H9 (cell line): Measurements from ENCODE around the gene GNA12. TPM values are rescaled to one million over a fixed set of nuclear protein-coding genes. Genes with fewer than 3 reads are reported as not detected.

Experiments
- DNase-seq: peaks from one replicate; pipeline ENCODE4 v3.0.0-alpha.2; 2017
- H2AFZ ChIP-seq: one replicate; pipeline ENCODE4 v1.6.1; 2013; ENCODE audit warnings: mild to moderate bottlenecking, low read length, control low read depth, moderate library complexity
- H2AK5ac ChIP-seq: 2 replicates; pipeline ENCODE4 v1.6.1; 2013; ENCODE audit warnings: low read length, control low read depth, mixed read lengths; ENCODE audit not compliant: insufficient read length
- H2BK120ac ChIP-seq: one replicate; pipeline ENCODE4 v1.6.1; 2013; ENCODE audit warnings: low read depth, mild to moderate bottlenecking, low read length, control low read depth, inconsistent platforms; ENCODE audit not compliant: poor library complexity, severe bottlenecking
- H2BK12ac ChIP-seq: 2 replicates; pipeline ENCODE4 v1.6.1; 2013; ENCODE audit warnings: low read length, control low read depth, mixed read lengths, low read depth; ENCODE audit not compliant: insufficient read length
- H2BK15ac ChIP-seq: 2 replicates; pipeline ENCODE4 v1.6.1; 2013; ENCODE audit warnings: low read depth, low read length, control low read depth
- H2BK20ac ChIP-seq: one replicate; pipeline ENCODE4 v1.6.1; 2013; ENCODE audit warnings: low read depth, mild to moderate bottlenecking, low read length, control low read depth, inconsistent platforms; ENCODE audit not compliant: poor library complexity, severe bottlenecking
- H2BK5ac ChIP-seq: 2 replicates; pipeline ENCODE4 v1.6.1; 2013; ENCODE audit warnings: low read length, control low read depth, mixed read lengths; ENCODE audit not compliant: insufficient read length
- H3K14ac ChIP-seq: 2 replicates; pipeline ENCODE4 v1.6.1; 2013; ENCODE audit warnings: low read length, control low read depth; ENCODE audit not compliant: insufficient read depth
- H3K18ac ChIP-seq: 2 replicates; pipeline ENCODE4 v1.6.1; 2013; ENCODE audit warnings: low read depth, mild to moderate bottlenecking, mixed read lengths, low read length, control low read depth; ENCODE audit not compliant: insufficient read length
- H3K23ac ChIP-seq: 2 replicates; pipeline ENCODE4 v1.6.1; 2013; ENCODE audit warnings: low read length, control low read depth, mixed read lengths, low read depth; ENCODE audit not compliant: insufficient read length
- H3K23me2 ChIP-seq: 2 replicates; pipeline ENCODE4 v1.6.1; 2013; ENCODE audit warnings: low read depth, mild to moderate bottlenecking, mixed read lengths, low read length, control low read depth; ENCODE audit not compliant: insufficient read length, poor library complexity, severe bottlenecking
- H3K27ac ChIP-seq: 2 replicates; pipeline ENCODE4 v1.5.1; 2013; ENCODE audit warnings: low read length, control low read depth, mixed read lengths, low read depth; ENCODE audit not compliant: insufficient read length
- H3K27me3 ChIP-seq: 2 replicates; pipeline ENCODE4 v1.6.1; 2013; ENCODE audit warnings: low read length, control low read depth, inconsistent platforms; ENCODE audit not compliant: insufficient read depth
- H3K4ac ChIP-seq: 2 replicates; pipeline ENCODE4 v1.6.1; 2013; ENCODE audit warnings: low read depth, mild to moderate bottlenecking, control low read depth, inconsistent platforms, low read length, moderate library complexity
- H3K4me1 ChIP-seq: 2 replicates; pipeline ENCODE4 v1.6.1; 2013; ENCODE audit warnings: low read length, control low read depth, inconsistent platforms; ENCODE audit not compliant: insufficient read depth
- H3K4me2 ChIP-seq: 2 replicates; pipeline ENCODE4 v1.6.1; 2013; ENCODE audit warnings: low read length, control low read depth, mixed read lengths; ENCODE audit not compliant: insufficient read length, insufficient read depth
- H3K56ac ChIP-seq: 2 replicates; pipeline ENCODE4 v1.6.1; 2013; ENCODE audit warnings: low read depth, mild to moderate bottlenecking, mixed read lengths, low read length, control low read depth; ENCODE audit not compliant: insufficient read length
- H3K79me1 ChIP-seq: 2 replicates; pipeline ENCODE4 v1.6.1; 2013; ENCODE audit warnings: low read depth, mild to moderate bottlenecking, moderate library complexity, low read length, control low read depth, inconsistent platforms; ENCODE audit not compliant: insufficient read depth, poor library complexity, severe bottlenecking
- H3K79me2 ChIP-seq: 2 replicates; pipeline ENCODE4 v1.6.1; 2013; ENCODE audit warnings: low read length, control low read depth, inconsistent platforms; ENCODE audit not compliant: insufficient read depth
- H3K9ac ChIP-seq: 2 replicates; pipeline ENCODE4 v1.6.1; 2013; ENCODE audit warnings: low read length, control low read depth, mixed read lengths; ENCODE audit not compliant: insufficient read length; ENCODE audit errors: extremely low read depth
- H3K9me3 ChIP-seq: one replicate; pipeline ENCODE4 v1.6.1; 2013; ENCODE audit warnings: low read depth, low read length, inconsistent platforms; ENCODE audit not compliant: control insufficient read depth
- H3T11ph ChIP-seq: one replicate; pipeline ENCODE4 v1.6.1; 2013; ENCODE audit warnings: mild to moderate bottlenecking, low read length, control low read depth, inconsistent platforms
- H4K20me1 ChIP-seq: one replicate; pipeline ENCODE4 v1.6.1; 2013; ENCODE audit not compliant: control insufficient read depth, insufficient read length, insufficient read depth
- H4K5ac ChIP-seq: 2 replicates; pipeline ENCODE4 v1.6.1; 2013; ENCODE audit warnings: low read depth, mild to moderate bottlenecking, mixed read lengths, low read length, control low read depth; ENCODE audit not compliant: insufficient read length
- H4K8ac ChIP-seq: replicated peaks from 2 replicates; pipeline ENCODE4 v1.6.1; 2013; ENCODE audit warnings: low read length, control low read depth, mixed read lengths, low read depth; ENCODE audit not compliant: insufficient read length
- H4K91ac ChIP-seq: 2 replicates; pipeline ENCODE4 v1.6.1; 2013; ENCODE audit warnings: low read depth, mild to moderate bottlenecking, moderate library complexity, mixed read lengths, low read length, control low read depth; ENCODE audit not compliant: insufficient read length
- H3K27ac Mint-ChIP-seq, 3 experiments: 2 replicates in 2 of 3; 3 replicates in 1 of 3; pipeline ENCODE4 v1.8.0; 2020 to 2021; ENCODE audit warnings: mixed read lengths in 3 of 3, mild to moderate bottlenecking in 1 of 3, moderate library complexity in 1 of 3
- H3K27me3 Mint-ChIP-seq: 2 replicates; pipeline ENCODE4 v1.8.0; 2021; ENCODE audit warnings: low read depth, mild to moderate bottlenecking, moderate library complexity, mixed read lengths
- H3K36me3 Mint-ChIP-seq, 3 experiments: 2 replicates in 2 of 3; 3 replicates in 1 of 3; pipeline ENCODE4 v1.8.0; 2020 to 2021; ENCODE audit warnings: low read depth in 3 of 3, mixed read lengths in 3 of 3; ENCODE audit not compliant: insufficient read depth in 1 of 3
- H3K4me1 Mint-ChIP-seq, 2 experiments: 2 replicates each; pipeline ENCODE4 v1.8.0; 2020; ENCODE audit warnings: mixed read lengths in 2 of 2
- H3K4me3 Mint-ChIP-seq, 2 experiments: 2 replicates in 1 of 2; 3 replicates in 1 of 2; pipeline ENCODE4 v1.8.0; 2020 to 2021; ENCODE audit warnings: mild to moderate bottlenecking in 2 of 2, mixed read lengths in 2 of 2, moderate library complexity in 1 of 2
- H3K9me3 Mint-ChIP-seq, 2 experiments: 2 replicates in 1 of 2; 3 replicates in 1 of 2; pipeline ENCODE4 v1.8.0; 2020; ENCODE audit warnings: mild to moderate bottlenecking in 2 of 2, mixed read lengths in 2 of 2, moderate library complexity in 1 of 2
- WGBS: extraction: QIAGEN DNeasy Blood & Tissue Kit; methylation state at CpG from one replicate; pipeline ENCODE4 v1.1.7; 2013; ENCODE audit warnings: missing lambda C conversion rate, low lambda C conversion rate, mixed read lengths; ENCODE audit not compliant: insufficient read length; ENCODE audit errors: extremely low coverage; 5-methylcytosine and 5-hydroxymethylcytosine counted together
- total RNA-seq: library from RNA; stranded (reverse); gene quantifications from 2 replicates; pipeline ENCODE4 v1.2.1, GENCODE V29; 2021
- TF ChIP-seq, protein P1 (sequence below): fragments of 200-600 bp; sonication (generic); conservative IDR thresholded peaks from 3 replicates; pipeline ENCODE4 v1.8.0; 2021; ENCODE audit warnings: antibody characterized with exemption, mild to moderate bottlenecking

Gene GNA12
- total RNA-seq, 1 experiment from 2014 or later: 60.2 TPM

DNA sequence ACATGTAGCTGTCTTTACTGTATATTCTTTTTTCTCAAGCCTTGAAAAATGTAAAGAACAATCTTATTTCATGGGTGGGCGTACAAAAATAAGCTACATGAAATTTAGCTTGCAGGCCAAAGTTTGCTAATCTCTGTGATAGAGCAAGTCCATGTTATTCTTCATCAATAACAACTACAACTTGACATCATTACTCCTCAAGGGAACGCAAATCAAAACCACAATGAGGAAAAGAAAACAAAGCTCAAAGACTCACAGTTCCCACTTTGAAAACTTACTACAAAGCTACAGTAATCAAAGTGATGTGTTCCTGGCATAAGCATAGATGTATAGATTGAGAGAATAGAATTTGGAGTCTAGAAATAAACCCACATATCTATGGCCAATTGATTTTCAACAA lies 62.5 kb downstream of the GNA12 start:
- H2AFZ ChIP-seq: no peak overlapping the region
- H3K36me3 Mint-ChIP-seq: peaks cover 27 to 30% (median 28%) of the 10 kb centered on the region in 3 experiments; a peak in 6 of 7 replicates
- H3K27ac Mint-ChIP-seq: no peak overlapping the region
- H2AK5ac ChIP-seq: no peak overlapping the region
- H2BK12ac ChIP-seq: no peak overlapping the region
- H3K23me2 ChIP-seq: no peaks in the 10 kb centered on the region
- no peak overlapping the region for H3K27ac ChIP-seq
- H4K91ac ChIP-seq: no peak overlapping the region
- peaks cover under 1% of the 10 kb centered on the region; the same call in 1 of the 2 replicates for H3K79me2 ChIP-seq
- no peak overlapping the region for H4K5ac ChIP-seq
- H3T11ph ChIP-seq: no peak overlapping the region
- no peak overlapping the region for H3K4ac ChIP-seq
- H3K4me2 ChIP-seq: no peak overlapping the region
- no peak overlapping the region for H3K4me3 Mint-ChIP-seq
- H2BK120ac ChIP-seq: no peak overlapping the region
- no peak overlapping the region for H3K9ac ChIP-seq
- DNase-seq: no peak
- H3K14ac ChIP-seq: no peak overlapping the region
- H3K79me1 ChIP-seq: no peaks in the 10 kb centered on the region
- H3K9me3 ChIP-seq: no peaks in the 10 kb centered on the region
- H3K23ac ChIP-seq: no peak overlapping the region
- peaks cover 0 to 7% of the 10 kb centered on the region in 2 experiments; a peak in 2 of 5 replicates for H3K9me3 Mint-ChIP-seq
- no peaks in the 10 kb centered on the region for H3K27me3 Mint-ChIP-seq
- no peak overlapping the region for H2BK20ac ChIP-seq
- no peak overlapping the region for H4K8ac ChIP-seq
- no peak overlapping the region for H3K18ac ChIP-seq
- no peak overlapping the region for H3K56ac ChIP-seq
- TF ChIP-seq, protein P1, sequence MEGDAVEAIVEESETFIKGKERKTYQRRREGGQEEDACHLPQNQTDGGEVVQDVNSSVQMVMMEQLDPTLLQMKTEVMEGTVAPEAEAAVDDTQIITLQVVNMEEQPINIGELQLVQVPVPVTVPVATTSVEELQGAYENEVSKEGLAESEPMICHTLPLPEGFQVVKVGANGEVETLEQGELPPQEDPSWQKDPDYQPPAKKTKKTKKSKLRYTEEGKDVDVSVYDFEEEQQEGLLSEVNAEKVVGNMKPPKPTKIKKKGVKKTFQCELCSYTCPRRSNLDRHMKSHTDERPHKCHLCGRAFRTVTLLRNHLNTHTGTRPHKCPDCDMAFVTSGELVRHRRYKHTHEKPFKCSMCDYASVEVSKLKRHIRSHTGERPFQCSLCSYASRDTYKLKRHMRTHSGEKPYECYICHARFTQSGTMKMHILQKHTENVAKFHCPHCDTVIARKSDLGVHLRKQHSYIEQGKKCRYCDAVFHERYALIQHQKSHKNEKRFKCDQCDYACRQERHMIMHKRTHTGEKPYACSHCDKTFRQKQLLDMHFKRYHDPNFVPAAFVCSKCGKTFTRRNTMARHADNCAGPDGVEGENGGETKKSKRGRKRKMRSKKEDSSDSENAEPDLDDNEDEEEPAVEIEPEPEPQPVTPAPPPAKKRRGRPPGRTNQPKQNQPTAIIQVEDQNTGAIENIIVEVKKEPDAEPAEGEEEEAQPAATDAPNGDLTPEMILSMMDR: no peak
- H2BK15ac ChIP-seq: no peak overlapping the region
- no peaks in the 10 kb centered on the region for H4K20me1 ChIP-seq
- H2BK5ac ChIP-seq: no peak overlapping the region
- no CpG with 5 or more reads among the region's 2 CpGs for WGBS
- peaks cover 21 to 23% of the 10 kb centered on the region in 2 experiments for H3K4me1 Mint-ChIP-seq
- no peaks in the 10 kb centered on the region for H3K27me3 ChIP-seq
- peaks cover 3% of the 10 kb centered on the region; the same call in 1 of the 2 replicates for H3K4me1 ChIP-seq
